ENCODE results near the gene UCN2. TPM values are rescaled to one million over a fixed set of nuclear protein-coding genes. Genes with fewer than 3 reads are reported as not detected.

UCN2 gene
- total RNA-seq, 1 donor from 2014 or later, result not detected

GRCh38 chr3:48518638-48519276 is 44.8 kb downstream of the UCN2 start:
- intact Hi-C loops (cut with DNase I), result no loop called here
- no peak for DNase-seq
- ATAC-seq (ENCODE audit: poor library complexity), result no peak

GRCh38 chr3:48518069-48518468 is 45.5 kb downstream of the UCN2 start:
- ATAC-seq (ENCODE audit: poor library complexity), result no peak
- intact Hi-C loops (cut with DNase I), result no loop called here
- DNase-seq, result no peak

- intact Hi-C loops (cut with DNase I), result no loop called here
- no peak for ATAC-seq (ENCODE audit: poor library complexity)
- no peak for DNase-seq
These were observed 47.0 kb downstream of the UCN2 start for GRCh38 chr3:48516571-48516970.

- ATAC-seq (ENCODE audit: poor library complexity) (no peak), DNase-seq (no peak)
- intact Hi-C loops (cut with DNase I), result no loop called here
These were observed 49.0 kb downstream of the UCN2 start for GRCh38 chr3:48514431-48515227.

Small RNA genes within 50 kb of the gene (microRNA-seq; reads per million reads assigned to microRNA genes)
- not detected for gene MIR6823
- gene MIR711, result not detected

Other genes with a start within 250 kb of the UCN2 start
- gene SPINK8, start 230.1 kb downstream of the UCN2 start, total RNA-seq, result not detected
- gene FBXW12, start 191.6 kb downstream of the UCN2 start, total RNA-seq, result not detected
- 51.3 TPM for gene PLXNB1, start 133.7 kb downstream of the UCN2 start, total RNA-seq
- 11.9 TPM for gene CCDC51, start 123.7 kb downstream of the UCN2 start, total RNA-seq
- gene TMA7, start 123.5 kb downstream of the UCN2 start, total RNA-seq, result 237 TPM
- 3.2 TPM for gene ATRIP, start 117.0 kb downstream of the UCN2 start, total RNA-seq
- 47.9 TPM for gene SHISA5, start 59.6 kb downstream of the UCN2 start, total RNA-seq
- 1.1 TPM for gene PFKFB4, start 7.0 kb downstream of the UCN2 start, total RNA-seq
- gene COL7A1, start 31.5 kb upstream of the UCN2 start, total RNA-seq, result 16.1 TPM
- 1,265 TPM for gene UQCRC1, start 45.9 kb upstream of the UCN2 start, total RNA-seq
- gene TMEM89, start 58.0 kb upstream of the UCN2 start, total RNA-seq, result not detected
- gene SLC26A6, start 71.7 kb upstream of the UCN2 start, total RNA-seq, result 10.8 TPM
- 0.16 TPM for gene CELSR3, start 99.1 kb upstream of the UCN2 start, total RNA-seq
- 13.3 TPM for gene NCKIPSD, start 122.1 kb upstream of the UCN2 start, total RNA-seq
- gene IP6K2, start 153.4 kb upstream of the UCN2 start, total RNA-seq, result 22.7 TPM

Data from Right ventricle myocardium superior (tissue), 1 donor.